ENCODE results near the gene MTUS2. TPM values are rescaled to one million over a fixed set of nuclear protein-coding genes. Genes with fewer than 3 reads are reported as not detected.

MTUS2 gene
- total RNA-seq, 1 experiment from 2014 or later, result 0.11 TPM

GRCh38 chr13:29513002-29513980, 693.2 kb downstream of the MTUS2 start:
- BruUV-seq (replicated peaks), result no TSS peak
- H3K27ac ChIP-seq (ENCODE audit: low read depth, low read length, poor library complexity, severe bottlenecking), result no peak overlapping the region
- no peak overlapping the region for H3K4me3 ChIP-seq (ENCODE audit: low read depth, low read length, poor library complexity, severe bottlenecking)
- H3K36me3 ChIP-seq (ENCODE audit: insufficient read depth, low read length, poor library complexity, severe bottlenecking), result peaks cover 49% of the 10 kb centered on the region
- TF ChIP-seq CTCF (conservative IDR thresholded peaks at IDR 0.05; ENCODE audit: low read depth, low read length) (no peak), EZH2 (IDR thresholded peaks at IDR 0.05; ENCODE audit: borderline replicate concordance, low read depth, low read length, poor library complexity, severe bottlenecking) (no peak)
- intact Hi-C loops (cut with micrococcal nuclease; ENCODE audit: unreplicated experiment), result no loop called here
- POLR2A ChIA-PET (ENCODE audit: low non-redundant PET), result no interaction called here
- CTCF ChIA-PET, result no interaction called here
- no peak for DNase-seq (ENCODE audit: low spot score)
- H3K4me1 ChIP-seq (ENCODE audit: insufficient read depth, low read length, poor library complexity, severe bottlenecking), result no peaks in the 10 kb centered on the region
- no peaks in the 10 kb centered on the region for H3K27me3 ChIP-seq (replicated peaks; ENCODE audit: insufficient read depth, low read depth, low read length, poor library complexity)
- H3K9me3 ChIP-seq (ENCODE audit: low read depth, low read length, poor library complexity, severe bottlenecking), result no peaks in the 10 kb centered on the region

- intact Hi-C loops (cut with micrococcal nuclease; ENCODE audit: unreplicated experiment), result no loop called here
- no peaks in the 10 kb centered on the region for H3K9me3 ChIP-seq (ENCODE audit: low read depth, low read length, poor library complexity, severe bottlenecking)
- no TSS peak for BruUV-seq (replicated peaks)
- TF ChIP-seq EZH2 (IDR thresholded peaks at IDR 0.05; ENCODE audit: borderline replicate concordance, low read depth, low read length, poor library complexity, severe bottlenecking) (no peak), CTCF (conservative IDR thresholded peaks at IDR 0.05; ENCODE audit: low read depth, low read length) (no peak)
- no peak overlapping the region for H3K27ac ChIP-seq (ENCODE audit: low read depth, low read length, poor library complexity, severe bottlenecking)
- H3K36me3 ChIP-seq (ENCODE audit: insufficient read depth, low read length, poor library complexity, severe bottlenecking), result peaks cover 57% of the 10 kb centered on the region
- no peak overlapping the region for H3K4me3 ChIP-seq (ENCODE audit: low read depth, low read length, poor library complexity, severe bottlenecking)
- H3K27me3 ChIP-seq (replicated peaks; ENCODE audit: insufficient read depth, low read depth, low read length, poor library complexity), result no peaks in the 10 kb centered on the region
- CTCF ChIA-PET, result no interaction called here
- H3K4me1 ChIP-seq (ENCODE audit: insufficient read depth, low read length, poor library complexity, severe bottlenecking), result no peaks in the 10 kb centered on the region
- POLR2A ChIA-PET (ENCODE audit: low non-redundant PET), result no interaction called here
- DNase-seq (ENCODE audit: low spot score), result no peak
These were observed 694.0 kb downstream of the MTUS2 start for GRCh38 chr13:29513981-29514719.

GRCh38 chr13:29514720-29515310, 694.7 kb downstream of the MTUS2 start:
- no peaks in the 10 kb centered on the region for H3K4me1 ChIP-seq (ENCODE audit: insufficient read depth, low read length, poor library complexity, severe bottlenecking)
- H3K36me3 ChIP-seq (ENCODE audit: insufficient read depth, low read length, poor library complexity, severe bottlenecking), result peaks cover 60% of the 10 kb centered on the region
- BruUV-seq (replicated peaks), result no TSS peak
- H3K27me3 ChIP-seq (replicated peaks; ENCODE audit: insufficient read depth, low read depth, low read length, poor library complexity), result no peaks in the 10 kb centered on the region
- no peak overlapping the region for H3K4me3 ChIP-seq (ENCODE audit: low read depth, low read length, poor library complexity, severe bottlenecking)
- no peak for DNase-seq (ENCODE audit: low spot score)
- TF ChIP-seq CTCF (conservative IDR thresholded peaks at IDR 0.05; ENCODE audit: low read depth, low read length) (no peak), EZH2 (IDR thresholded peaks at IDR 0.05; ENCODE audit: borderline replicate concordance, low read depth, low read length, poor library complexity, severe bottlenecking) (no peak)
- intact Hi-C loops (cut with micrococcal nuclease; ENCODE audit: unreplicated experiment), result no loop called here
- ChIA-PET POLR2A (ENCODE audit: low non-redundant PET) (no interaction called here), CTCF (no interaction called here)
- no peaks in the 10 kb centered on the region for H3K9me3 ChIP-seq (ENCODE audit: low read depth, low read length, poor library complexity, severe bottlenecking)
- H3K27ac ChIP-seq (ENCODE audit: low read depth, low read length, poor library complexity, severe bottlenecking), result no peak overlapping the region
